ENCODE measurements around the gene FAM187B.
A peak's percentile ranks its signal among the peaks of the same experiment; 100 is the strongest.
"Not testable (repeated sequence)": the region's sequence is repeated elsewhere in the genome, so short reads cannot be mapped to it uniquely, and the experiment has no call there.

The FAM187B gene

GRCh38 chr19:35261356-35262100 is 33.0 kb upstream of the FAM187B start:
- no peak for DNase-seq

GRCh38 chr19:35260694-35261304 is 32.3 kb upstream of the FAM187B start:
- no peak for DNase-seq

- no peak for DNase-seq
Observed at GRCh38 chr19:35257113-35257461, 28.5 kb upstream of the FAM187B start.

- no peak for DNase-seq
Observed at GRCh38 chr19:35256566-35256965, 28.0 kb upstream of the FAM187B start.

- no peak for DNase-seq
Observed at GRCh38 chr19:35254341-35255297, 26.1 kb upstream of the FAM187B start.

GRCh38 chr19:35253316-35254286 is 25.1 kb upstream of the FAM187B start:
- DNase-seq, result peak in 1 of 2 experiments; percentile 33

GRCh38 chr19:35251456-35251855 is 22.9 kb upstream of the FAM187B start:
- DNase-seq, result no peak

- DNase-seq, result no peak
Observed at GRCh38 chr19:35249848-35250711, 21.5 kb upstream of the FAM187B start.

GRCh38 chr19:35249146-35249847 is 20.8 kb upstream of the FAM187B start:
- no peak for DNase-seq

GRCh38 chr19:35248310-35249145 is 20.0 kb upstream of the FAM187B start, which contains the start of gene LSR:
LSR (plus strand) TSS chr19:35249002; CDS start chr19:35249023, 21 bp downstream.
- peak; percentile 91 to 92 for DNase-seq

GRCh38 chr19:35247526-35248309 is 19.2 kb upstream of the FAM187B start:
- DNase-seq, result peak; percentile 82 to 90

- no peak for DNase-seq
Observed at GRCh38 chr19:35246466-35247092, 18.0 kb upstream of the FAM187B start.

GRCh38 chr19:35241417-35241816 is 12.9 kb upstream of the FAM187B start:
- no peak for DNase-seq

GRCh38 chr19:35240327-35240726 is 11.8 kb upstream of the FAM187B start:
- no peak for DNase-seq

- not testable (repeated sequence) for DNase-seq
Observed at GRCh38 chr19:35239597-35239996, 11.1 kb upstream of the FAM187B start.

GRCh38 chr19:35236638-35237400 is 8.3 kb upstream of the FAM187B start:
- no peak for DNase-seq

- DNase-seq, result no peak
Observed at GRCh38 chr19:35232912-35233311, 4.4 kb upstream of the FAM187B start.

Data from NCI-H2081 (cell line).